Heart left ventricle (tissue), 13 donors: Measurements from ENCODE around the gene LAMA5.

Source experiments
- POLR2A ChIP-seq, 2 donors: fragments of 450-650 bp; IDR thresholded peaks; one replicate each; pipeline ENCODE4 v1.6.1; 2017; ENCODE audit warnings: antibody characterized with exemption in 2 of 2, mild to moderate bottlenecking in 2 of 2, moderate library complexity in 2 of 2
- TF ChIP-seq, protein P1 (sequence below), 12 donors: fragments of 200-600 bp; sonication (generic) in 4 of 12; IDR thresholded peaks; one replicate each; pipeline versions ENCODE4 v1.5.0 to v1.8.0; 2018 to 2022; ENCODE audit warnings: antibody characterized with exemption in 12 of 12, mild to moderate bottlenecking in 5 of 12
- donor health status: ischemic (EF 13 %, LVEDD 7.1; RV severe dilation, severe dysfunction).
- donor health status: DM: no; HTN: yes; CAD: no.
- donor health status: DM: no; HTN: no; CAD: no.
- donor health status: ischemic (EF 25% LVEDD 6.9; RV normal size, moderate dysfunction).
- donor health status: ischemic (EF 25% LVEDD 5.7; RV mildly dilated, moderate dysfunction).
- donor health status: ischemic (EF 35%, LVEDD 5.7; RV mildly dilated, moderate dysfunction).
- donor health status: nonischemic (EF 11% LVEDD 7.7; RV severe dilation, severe dysfunction).
- donor health status: DM: yes; HTN: yes; CAD: no.
- donor health status: PGD.
- donor health status: ischemic (EF 29% LVEDD 5.4; RV normal size, mild dysfunction).
- donor health status: nonischemic (EF 23%, LVEDD 6.1; RV moderate dilation, normal function).

DNA sequence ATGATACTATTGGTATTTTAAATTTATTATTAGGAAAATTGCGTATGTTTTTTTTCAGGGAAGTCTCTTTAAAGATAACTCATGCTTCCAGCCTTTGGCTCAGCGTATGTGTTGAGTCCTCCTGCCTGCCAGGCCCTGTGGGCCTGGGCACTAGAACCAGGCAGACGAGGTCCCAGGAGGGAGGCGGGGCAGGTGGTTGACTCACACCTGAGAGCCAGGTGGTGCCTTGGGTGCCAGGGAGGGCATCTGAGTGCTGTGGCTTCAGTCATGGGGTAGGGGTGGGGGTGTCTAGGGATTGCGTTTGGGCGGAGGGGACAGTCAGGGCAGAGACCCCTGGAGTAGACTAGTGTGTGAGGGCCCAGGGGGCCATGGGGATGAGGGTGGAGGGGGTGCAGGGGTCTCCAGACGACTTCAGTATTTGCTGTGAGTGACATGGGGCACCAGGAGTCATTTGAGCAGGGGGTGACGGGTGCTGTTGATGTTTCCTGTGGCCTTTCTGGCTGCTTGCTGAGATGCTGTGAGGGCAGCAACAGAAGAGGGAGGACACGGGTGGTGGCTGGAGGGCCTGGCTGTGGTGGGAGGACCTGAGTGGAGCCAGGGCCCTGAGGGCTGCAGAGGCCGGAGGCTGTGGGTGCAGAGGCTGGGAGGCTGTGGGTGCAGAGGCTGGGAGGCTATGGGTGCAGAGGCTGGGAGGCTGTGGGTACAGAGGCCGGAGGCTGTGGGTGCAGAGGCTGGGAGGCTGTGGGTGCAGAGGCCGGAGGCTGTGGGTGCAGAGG is 79.2 kb downstream of the LAMA5 start:
- TF ChIP-seq, protein P1, sequence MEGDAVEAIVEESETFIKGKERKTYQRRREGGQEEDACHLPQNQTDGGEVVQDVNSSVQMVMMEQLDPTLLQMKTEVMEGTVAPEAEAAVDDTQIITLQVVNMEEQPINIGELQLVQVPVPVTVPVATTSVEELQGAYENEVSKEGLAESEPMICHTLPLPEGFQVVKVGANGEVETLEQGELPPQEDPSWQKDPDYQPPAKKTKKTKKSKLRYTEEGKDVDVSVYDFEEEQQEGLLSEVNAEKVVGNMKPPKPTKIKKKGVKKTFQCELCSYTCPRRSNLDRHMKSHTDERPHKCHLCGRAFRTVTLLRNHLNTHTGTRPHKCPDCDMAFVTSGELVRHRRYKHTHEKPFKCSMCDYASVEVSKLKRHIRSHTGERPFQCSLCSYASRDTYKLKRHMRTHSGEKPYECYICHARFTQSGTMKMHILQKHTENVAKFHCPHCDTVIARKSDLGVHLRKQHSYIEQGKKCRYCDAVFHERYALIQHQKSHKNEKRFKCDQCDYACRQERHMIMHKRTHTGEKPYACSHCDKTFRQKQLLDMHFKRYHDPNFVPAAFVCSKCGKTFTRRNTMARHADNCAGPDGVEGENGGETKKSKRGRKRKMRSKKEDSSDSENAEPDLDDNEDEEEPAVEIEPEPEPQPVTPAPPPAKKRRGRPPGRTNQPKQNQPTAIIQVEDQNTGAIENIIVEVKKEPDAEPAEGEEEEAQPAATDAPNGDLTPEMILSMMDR (IDR thresholded peaks at IDR 0.05), result no peak
- TF ChIP-seq POLR2A (IDR thresholded peaks at IDR 0.05), result no peak
